Endodermal cell (in vitro differentiated cells): ENCODE results near the gene TRMT1. TPM values are rescaled to one million over a fixed set of nuclear protein-coding genes. Genes with fewer than 3 reads are reported as not detected.

Experiments used
- DNase-seq: peaks from one replicate; pipeline ENCODE4 v3.0.0-alpha.2; 2017
- H3K27ac ChIP-seq: 2 replicates; pipeline ENCODE4 v1.5.1; 2013; ENCODE audit warnings: mild to moderate bottlenecking, low read depth, low read length, moderate library complexity
- H3K27me3 ChIP-seq: 2 replicates; pipeline ENCODE4 v1.6.1; 2013; ENCODE audit warnings: mild to moderate bottlenecking, low read length, moderate library complexity; ENCODE audit not compliant: insufficient read depth, control insufficient read depth, poor library complexity, severe bottlenecking
- H3K36me3 ChIP-seq: 2 replicates; pipeline ENCODE4 v1.7.0; 2013; ENCODE audit warnings: mild to moderate bottlenecking, low read length, moderate library complexity; ENCODE audit not compliant: control insufficient read depth, insufficient read depth
- H3K4me1 ChIP-seq: one replicate; pipeline ENCODE4 v1.7.0; 2013; ENCODE audit warnings: low read length; ENCODE audit not compliant: control insufficient read depth, insufficient read depth
- H3K4me3 ChIP-seq: 2 replicates; pipeline ENCODE4 v1.5.1; 2013; ENCODE audit warnings: mild to moderate bottlenecking, low read length, moderate library complexity
- H3K9ac ChIP-seq: 2 replicates; pipeline ENCODE4 v1.6.1; 2013; ENCODE audit warnings: mild to moderate bottlenecking, low read length, moderate library complexity; ENCODE audit not compliant: poor library complexity, severe bottlenecking; ENCODE audit errors: extremely low read depth
- H3K9me3 ChIP-seq: 2 replicates; pipeline ENCODE4 v1.6.1; 2013; ENCODE audit warnings: mild to moderate bottlenecking, low read length, moderate library complexity; ENCODE audit not compliant: control insufficient read depth
- H3K27ac Mint-ChIP-seq: 2 replicates; pipeline ENCODE4 v1.8.0; 2020; ENCODE audit warnings: mixed read lengths
- H3K27me3 Mint-ChIP-seq: 2 replicates; pipeline ENCODE4 v1.8.0; 2021; ENCODE audit warnings: mild to moderate bottlenecking, mixed read lengths; ENCODE audit not compliant: insufficient read depth
- H3K36me3 Mint-ChIP-seq: 2 replicates; pipeline ENCODE4 v1.8.0; 2020; ENCODE audit warnings: low read depth, mixed read lengths
- H3K4me1 Mint-ChIP-seq: 2 replicates; pipeline ENCODE4 v1.8.0; 2020; ENCODE audit warnings: mixed read lengths
- H3K4me3 Mint-ChIP-seq: 2 replicates; pipeline ENCODE4 v1.8.0; 2020; ENCODE audit warnings: mild to moderate bottlenecking, moderate library complexity, mixed read lengths
- H3K9me3 Mint-ChIP-seq: 2 replicates; pipeline ENCODE4 v1.8.0; 2020; ENCODE audit warnings: mild to moderate bottlenecking, mixed read lengths
- WGBS, 2 experiments: methylation state at CpG; one replicate each; pipeline versions ENCODE4 v1.1.5 to v1.1.7; 2013; ENCODE audit warnings: missing lambda C conversion rate in 2 of 2, mixed read lengths in 1 of 2; ENCODE audit not compliant: insufficient coverage in 1 of 2, insufficient read length in 1 of 2; 5-methylcytosine and 5-hydroxymethylcytosine counted together
- total RNA-seq, 2 donors: library from RNA; stranded (reverse); fragmentation: NEBNext Ultra II Directional in 1 of 2; extraction: Animal tissue kit (Norgen Biotek cat#: 25700) in 1 of 2; gene quantifications; 2 replicates in 1 of 2; 3 replicates in 1 of 2; pipeline ENCODE4 v1.2.1, GENCODE V29; 2021
- TF ChIP-seq, protein P1 (sequence below): fragments of 200-600 bp; sonication (generic); conservative IDR thresholded peaks from 2 replicates; pipeline ENCODE4 v1.5.0; 2021; ENCODE audit warnings: antibody characterized with exemption, mild to moderate bottlenecking

TRMT1 gene
- total RNA-seq, 2 donors from 2014 or later = 51.3 to 66.2 TPM

DNA sequence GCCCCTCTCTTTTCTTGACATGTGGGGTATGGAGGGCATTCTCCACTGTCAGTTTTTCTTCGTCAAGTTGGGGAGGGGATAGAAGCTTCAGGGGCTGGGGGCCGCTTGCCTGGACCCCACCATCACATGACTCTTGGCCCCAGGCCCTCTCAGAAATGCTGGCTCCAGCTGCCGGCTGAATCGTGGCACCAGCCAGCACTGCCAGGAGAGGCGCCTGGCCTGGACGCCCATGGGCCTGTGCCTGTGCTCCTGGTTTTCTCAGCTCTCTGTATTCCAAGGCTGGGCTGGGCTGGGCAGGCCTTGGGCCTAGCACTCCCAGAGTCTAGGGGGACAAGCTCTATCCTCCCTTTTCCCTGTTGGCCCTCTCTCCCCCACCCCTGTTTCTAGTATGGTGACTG is 52.4 kb downstream of the TRMT1 start:
- no peak overlapping the region for H3K27ac Mint-ChIP-seq
- no peak overlapping the region for H3K4me3 Mint-ChIP-seq
- H3K4me1 Mint-ChIP-seq = peaks cover 5% of the 10 kb centered on the region
- no peak overlapping the region for H3K4me3 ChIP-seq
- DNase-seq = no peak
- H3K9me3 Mint-ChIP-seq = no peaks in the 10 kb centered on the region
- H3K27me3 ChIP-seq = peaks cover 54% of the 10 kb centered on the region
- peaks cover 79% of the 10 kb centered on the region for H3K27me3 Mint-ChIP-seq
- H3K9me3 ChIP-seq = no peaks in the 10 kb centered on the region
- no peak overlapping the region for H3K9ac ChIP-seq
- H3K4me1 ChIP-seq = no peaks in the 10 kb centered on the region
- no peak overlapping the region for H3K27ac ChIP-seq
- no peaks in the 10 kb centered on the region for H3K36me3 ChIP-seq
- 70 to 86% methylated on average over 2 to 6 of the region's 6 CpGs for WGBS, 2 experiments
- no peaks in the 10 kb centered on the region for H3K36me3 Mint-ChIP-seq
- TF ChIP-seq, protein P1, sequence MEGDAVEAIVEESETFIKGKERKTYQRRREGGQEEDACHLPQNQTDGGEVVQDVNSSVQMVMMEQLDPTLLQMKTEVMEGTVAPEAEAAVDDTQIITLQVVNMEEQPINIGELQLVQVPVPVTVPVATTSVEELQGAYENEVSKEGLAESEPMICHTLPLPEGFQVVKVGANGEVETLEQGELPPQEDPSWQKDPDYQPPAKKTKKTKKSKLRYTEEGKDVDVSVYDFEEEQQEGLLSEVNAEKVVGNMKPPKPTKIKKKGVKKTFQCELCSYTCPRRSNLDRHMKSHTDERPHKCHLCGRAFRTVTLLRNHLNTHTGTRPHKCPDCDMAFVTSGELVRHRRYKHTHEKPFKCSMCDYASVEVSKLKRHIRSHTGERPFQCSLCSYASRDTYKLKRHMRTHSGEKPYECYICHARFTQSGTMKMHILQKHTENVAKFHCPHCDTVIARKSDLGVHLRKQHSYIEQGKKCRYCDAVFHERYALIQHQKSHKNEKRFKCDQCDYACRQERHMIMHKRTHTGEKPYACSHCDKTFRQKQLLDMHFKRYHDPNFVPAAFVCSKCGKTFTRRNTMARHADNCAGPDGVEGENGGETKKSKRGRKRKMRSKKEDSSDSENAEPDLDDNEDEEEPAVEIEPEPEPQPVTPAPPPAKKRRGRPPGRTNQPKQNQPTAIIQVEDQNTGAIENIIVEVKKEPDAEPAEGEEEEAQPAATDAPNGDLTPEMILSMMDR = no peak

GRCh38 chr19:13063461-13064091 is 53.0 kb downstream of the TRMT1 start:
- Mint-ChIP-seq H3K4me1 (peaks cover 2% of the 10 kb centered on the region), H3K9me3 (no peaks in the 10 kb centered on the region), H3K36me3 (no peaks in the 10 kb centered on the region), H3K27ac (no peak overlapping the region), H3K27me3 (peaks cover 82% of the 10 kb centered on the region), H3K4me3 (no peak overlapping the region)
- H3K36me3 ChIP-seq = no peaks in the 10 kb centered on the region
- TF ChIP-seq, protein P1 = no peak
- H3K9ac ChIP-seq = no peak overlapping the region
- H3K4me3 ChIP-seq = no peak overlapping the region
- DNase-seq = no peak
- peaks cover 58% of the 10 kb centered on the region for H3K27me3 ChIP-seq
- H3K9me3 ChIP-seq = no peaks in the 10 kb centered on the region
- no peaks in the 10 kb centered on the region for H3K4me1 ChIP-seq
- WGBS, 2 experiments = 82 to 89% methylated on average over 1 to 5 of the region's 5 CpGs
- H3K27ac ChIP-seq = no peak overlapping the region

- Mint-ChIP-seq H3K4me1 (peaks cover 2% of the 10 kb centered on the region), H3K27ac (no peak overlapping the region), H3K4me3 (no peak overlapping the region), H3K9me3 (no peaks in the 10 kb centered on the region), H3K27me3 (peaks cover 85% of the 10 kb centered on the region), H3K36me3 (no peaks in the 10 kb centered on the region)
- DNase-seq = no peak
- Histone ChIP-seq H3K27ac (no peak overlapping the region), H3K9ac (no peak overlapping the region), H3K4me1 (no peaks in the 10 kb centered on the region), H3K36me3 (no peaks in the 10 kb centered on the region), H3K4me3 (no peak overlapping the region), H3K9me3 (no peaks in the 10 kb centered on the region), H3K27me3 (peaks cover 71% of the 10 kb centered on the region)
- TF ChIP-seq, protein P1 = no peak
Observed at GRCh38 chr19:13062317-13062716, 54.2 kb downstream of the TRMT1 start.
